GM18517 (cell line): ENCODE measurements around the gene ANP32B.

ENCODE experiments used
- ATAC-seq: cut with Tn5 transposase; IDR thresholded peaks from one replicate; pipeline ENCODE4 v1.9.1; 2021; ENCODE audit warnings: mild to moderate bottlenecking, moderate library complexity; ENCODE audit not compliant: unreplicated experiment

ANP32B gene

DNA sequence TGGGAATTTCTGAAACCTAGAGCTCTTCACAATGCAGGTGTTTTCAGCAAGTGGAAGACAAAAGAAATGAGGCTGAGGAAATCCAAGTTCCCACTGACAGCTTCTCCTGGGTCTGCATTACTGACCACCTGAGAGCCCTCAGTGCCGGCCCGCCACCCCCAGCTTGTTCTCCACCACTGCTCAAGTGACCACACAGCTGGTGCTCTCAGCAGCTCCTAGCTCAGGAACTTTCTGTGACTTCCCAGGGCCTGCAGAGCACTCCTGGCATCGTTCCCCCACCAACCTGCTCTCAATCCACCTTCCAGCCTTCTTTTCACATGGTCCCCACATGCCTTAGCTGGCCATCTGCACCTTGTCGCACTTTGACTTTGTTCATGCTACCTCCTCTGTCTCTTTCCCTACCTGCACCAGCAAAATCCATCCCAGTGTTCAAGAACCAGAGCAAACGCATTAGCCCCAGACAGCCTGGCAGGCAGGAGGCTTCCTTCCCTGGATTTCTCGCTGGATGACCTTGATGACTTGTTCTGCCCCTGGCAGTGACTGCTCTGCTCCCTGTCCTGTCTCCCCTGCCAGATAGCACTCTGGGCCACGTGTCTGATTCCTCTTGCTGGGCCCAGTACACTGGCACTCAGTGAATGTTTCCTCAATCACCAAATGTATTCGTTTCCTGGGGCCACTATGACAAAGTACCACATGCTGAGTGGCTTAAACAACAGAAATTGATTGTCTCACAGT is 38.3 kb downstream of the ANP32B start:
- no peak for ATAC-seq

DNA sequence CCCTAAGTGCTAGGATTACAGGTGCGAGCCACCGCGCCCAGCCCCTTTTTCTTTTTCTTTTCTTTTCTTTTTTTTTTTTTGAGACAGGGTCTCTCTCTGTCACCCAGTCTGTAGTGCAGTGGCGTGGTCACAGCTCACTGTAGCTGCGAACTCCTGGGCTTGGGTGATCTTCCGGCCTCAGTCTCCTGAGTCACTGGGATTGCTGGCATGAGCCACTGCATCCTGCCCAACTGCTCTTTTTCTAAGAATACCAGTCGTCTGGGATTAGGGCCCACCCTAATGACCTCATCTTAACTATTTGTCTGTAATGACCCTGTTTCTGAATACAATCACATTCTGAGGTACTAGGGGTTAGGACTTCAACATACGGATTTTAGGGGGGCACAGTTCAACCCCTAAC is 39.3 kb downstream of the ANP32B start:
- ATAC-seq, result no peak

DNA sequence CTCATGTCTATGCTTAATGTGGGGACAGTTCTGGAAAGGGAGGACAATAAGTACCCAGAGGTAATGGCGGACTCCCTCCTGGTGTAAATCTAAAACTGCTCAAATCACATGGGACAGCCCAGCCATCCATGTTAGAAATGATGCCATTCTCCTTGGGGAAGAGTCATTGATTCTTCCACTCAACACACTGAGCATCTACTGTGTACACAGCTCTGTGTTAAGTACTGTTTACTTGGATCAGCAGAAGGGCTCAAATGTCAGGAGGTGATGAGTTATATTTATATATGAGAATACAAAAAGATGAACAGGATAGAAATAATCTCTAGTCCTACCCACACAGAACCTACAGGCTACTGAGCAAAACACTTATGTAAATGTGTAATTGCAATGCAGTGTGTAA is 41.6 kb downstream of the ANP32B start:
- ATAC-seq, result no peak

DNA sequence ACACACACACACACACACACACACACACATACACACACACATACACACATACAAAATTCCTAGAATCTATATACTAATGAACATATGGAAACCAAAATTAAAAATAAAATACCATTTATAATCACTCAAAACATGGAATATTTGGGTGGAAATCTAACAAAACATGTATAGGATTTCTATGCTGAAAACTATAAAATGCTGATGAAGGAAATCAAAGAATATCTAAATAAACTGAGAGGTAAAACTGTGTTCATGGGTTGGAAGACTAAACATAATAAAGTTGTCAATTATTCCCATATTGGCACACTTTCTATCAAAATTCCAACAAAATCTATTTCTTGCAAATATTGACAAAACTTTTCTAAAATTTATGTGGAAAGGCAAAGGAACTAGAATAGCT is 48.0 kb downstream of the ANP32B start:
- no peak for ATAC-seq

DNA sequence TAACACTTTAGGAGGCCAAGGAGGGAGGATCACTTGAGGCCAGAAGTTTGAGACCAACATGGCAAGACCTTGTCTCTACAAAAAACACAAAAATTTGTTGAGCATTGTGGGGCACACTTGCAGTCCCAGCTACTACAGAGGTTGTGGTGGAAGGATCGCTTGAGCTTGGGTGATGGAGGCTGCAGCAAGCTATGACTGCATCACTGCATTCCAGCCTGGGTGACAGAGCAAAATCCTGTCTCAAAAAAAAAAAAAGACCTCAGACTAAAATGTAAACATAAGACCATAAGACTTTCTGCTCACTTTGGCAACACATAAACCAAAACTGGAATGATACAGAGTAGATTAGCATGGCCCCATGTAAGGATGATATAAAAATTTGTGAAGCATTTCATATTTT is 48.8 kb downstream of the ANP32B start:
- ATAC-seq, result no peak

DNA sequence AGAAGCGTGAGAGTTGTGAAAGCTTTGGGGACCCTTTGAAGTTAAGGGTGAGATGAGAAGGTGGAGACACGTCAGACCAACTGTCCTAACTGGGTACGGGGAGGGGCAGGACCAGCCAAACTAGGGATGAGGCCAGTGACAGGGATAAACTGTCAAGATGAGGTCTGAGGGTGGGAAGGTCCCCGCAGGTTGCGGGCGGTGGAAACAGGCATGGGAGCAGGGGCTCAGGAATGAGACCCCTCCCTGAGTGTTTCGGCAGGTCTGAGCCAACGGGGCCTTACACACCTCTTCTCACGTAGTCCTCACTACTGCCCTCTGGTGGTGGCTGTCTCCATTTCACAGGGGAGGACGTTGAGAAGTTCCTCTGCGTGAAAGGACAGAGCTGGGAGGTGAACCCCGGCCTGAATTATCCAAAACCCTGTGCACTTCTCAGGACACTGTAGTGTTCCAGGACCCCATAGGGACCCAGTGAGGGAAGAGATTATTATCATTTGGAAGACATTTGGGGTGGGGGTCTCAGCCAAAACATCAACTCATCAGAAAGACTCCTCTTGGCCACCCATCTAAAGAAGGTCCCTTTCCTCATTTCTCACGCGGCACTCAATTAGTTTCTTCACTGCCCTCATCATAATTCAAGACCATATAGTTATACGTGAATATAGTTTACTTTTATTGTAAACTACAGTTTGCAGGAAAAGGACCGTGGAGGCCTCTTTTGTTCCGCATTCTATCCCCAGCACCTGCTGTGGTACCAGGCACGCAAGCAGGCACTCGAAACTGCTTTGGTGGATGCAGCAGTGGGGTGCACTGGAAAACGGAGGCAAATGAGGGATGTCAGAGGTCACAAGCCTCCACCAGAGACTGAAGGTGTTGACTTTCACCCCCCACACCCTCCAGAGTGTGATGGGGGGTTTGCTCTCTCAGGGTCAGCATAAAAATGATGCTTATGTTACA is 51.7 kb downstream of the ANP32B start:
- ATAC-seq, result peak; percentile 60

DNA sequence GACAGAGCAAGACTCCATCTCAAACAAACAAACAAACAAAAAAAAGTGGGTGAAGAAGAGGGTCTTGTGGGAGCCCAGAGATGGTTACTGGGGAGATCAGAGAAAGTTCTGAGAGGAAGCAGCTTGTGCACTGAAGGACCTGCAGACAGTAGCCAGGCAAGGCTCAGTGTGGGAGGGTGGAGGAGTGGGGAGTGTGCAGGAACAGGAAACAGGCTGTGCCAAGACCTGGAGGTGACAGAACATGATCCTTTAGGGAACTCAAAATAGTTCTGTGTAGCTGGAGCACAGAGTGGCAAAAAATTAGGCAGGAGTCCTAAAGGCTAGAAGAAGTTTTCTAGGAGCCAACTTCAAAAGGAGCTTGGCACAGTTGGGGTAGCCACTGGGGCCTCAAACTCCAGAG is 54.2 kb downstream of the ANP32B start:
- ATAC-seq, result no peak

DNA sequence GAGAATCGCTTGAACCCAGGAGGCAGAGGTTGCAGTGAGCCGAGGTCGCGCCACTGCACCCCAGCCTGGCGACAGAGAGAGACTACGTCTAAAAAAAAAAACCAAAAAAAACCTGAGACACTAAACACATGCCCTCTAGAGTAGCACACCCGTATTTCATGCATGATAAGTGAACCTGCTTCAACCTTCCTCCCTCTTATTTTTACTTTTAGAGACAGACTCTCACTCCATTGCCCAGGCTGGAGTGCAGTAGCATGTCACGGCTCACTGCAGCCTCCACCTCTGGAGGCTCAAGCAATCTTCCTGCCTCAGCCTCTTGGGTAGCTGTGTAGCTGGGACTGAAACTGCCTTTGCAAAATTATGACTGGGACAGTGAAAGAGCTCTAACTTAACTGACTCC is 55.8 kb downstream of the ANP32B start:
- peak; percentile 65 for ATAC-seq

DNA sequence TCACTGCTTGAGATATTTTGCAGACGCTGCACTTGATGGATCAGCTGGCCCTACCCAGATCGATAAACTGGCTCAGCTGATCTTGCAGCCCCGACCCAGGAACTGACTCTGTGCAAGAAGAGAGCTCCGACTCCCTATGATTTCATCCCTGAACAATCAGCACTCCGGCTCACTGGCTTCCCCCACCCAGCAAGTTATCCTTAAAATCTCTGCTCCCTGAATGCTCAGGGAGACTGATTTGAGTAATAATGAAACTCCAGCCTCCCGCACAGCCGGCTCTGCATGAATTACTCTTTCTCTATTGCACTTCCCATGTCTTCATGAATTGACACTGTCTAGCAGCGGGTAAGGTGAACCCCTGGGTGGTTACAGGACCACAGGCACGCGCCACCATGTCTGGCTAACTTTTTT is 56.5 kb downstream of the ANP32B start:
- ATAC-seq, result no peak

DNA sequence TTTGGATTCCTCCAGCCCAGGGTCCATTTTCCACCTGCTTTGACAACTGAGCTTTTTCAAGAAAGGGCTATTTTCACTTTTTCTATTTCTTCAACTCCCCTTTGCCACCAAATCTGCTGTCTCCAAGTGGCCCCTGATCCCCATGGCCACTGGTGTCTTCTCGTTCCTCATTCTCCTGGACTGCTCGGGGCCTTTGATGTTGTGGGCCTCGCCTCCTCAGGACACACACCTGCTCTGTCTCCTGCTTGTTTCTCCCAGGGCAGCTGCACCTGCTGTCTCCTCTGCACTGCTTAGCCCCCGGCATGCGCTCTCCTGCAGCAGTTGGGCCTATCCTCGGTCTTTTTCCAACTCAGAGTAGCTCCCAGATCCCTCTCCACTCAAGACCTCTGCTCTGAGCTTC is 57.1 kb downstream of the ANP32B start:
- ATAC-seq, result no peak

DNA sequence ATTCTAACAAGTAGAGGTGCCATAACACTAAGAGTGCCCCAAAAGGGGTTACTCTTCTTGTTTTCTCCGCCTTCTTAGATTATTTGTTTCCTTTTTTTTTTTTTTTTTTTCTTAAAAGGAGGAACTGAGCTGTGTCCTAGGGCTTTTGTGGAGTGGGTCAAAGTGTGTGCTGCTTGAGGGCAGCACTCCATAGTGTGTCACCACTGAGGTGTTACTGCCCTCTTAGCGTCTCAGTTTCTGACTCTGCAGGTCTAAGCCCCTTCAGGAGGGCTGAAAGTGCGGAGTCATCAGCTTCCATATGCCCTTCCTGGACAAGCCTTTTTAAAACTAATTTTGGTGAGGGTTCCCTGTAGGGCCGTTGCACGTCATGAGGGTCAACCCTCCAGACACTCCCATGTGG is 60.8 kb downstream of the ANP32B start:
- ATAC-seq, result no peak

DNA sequence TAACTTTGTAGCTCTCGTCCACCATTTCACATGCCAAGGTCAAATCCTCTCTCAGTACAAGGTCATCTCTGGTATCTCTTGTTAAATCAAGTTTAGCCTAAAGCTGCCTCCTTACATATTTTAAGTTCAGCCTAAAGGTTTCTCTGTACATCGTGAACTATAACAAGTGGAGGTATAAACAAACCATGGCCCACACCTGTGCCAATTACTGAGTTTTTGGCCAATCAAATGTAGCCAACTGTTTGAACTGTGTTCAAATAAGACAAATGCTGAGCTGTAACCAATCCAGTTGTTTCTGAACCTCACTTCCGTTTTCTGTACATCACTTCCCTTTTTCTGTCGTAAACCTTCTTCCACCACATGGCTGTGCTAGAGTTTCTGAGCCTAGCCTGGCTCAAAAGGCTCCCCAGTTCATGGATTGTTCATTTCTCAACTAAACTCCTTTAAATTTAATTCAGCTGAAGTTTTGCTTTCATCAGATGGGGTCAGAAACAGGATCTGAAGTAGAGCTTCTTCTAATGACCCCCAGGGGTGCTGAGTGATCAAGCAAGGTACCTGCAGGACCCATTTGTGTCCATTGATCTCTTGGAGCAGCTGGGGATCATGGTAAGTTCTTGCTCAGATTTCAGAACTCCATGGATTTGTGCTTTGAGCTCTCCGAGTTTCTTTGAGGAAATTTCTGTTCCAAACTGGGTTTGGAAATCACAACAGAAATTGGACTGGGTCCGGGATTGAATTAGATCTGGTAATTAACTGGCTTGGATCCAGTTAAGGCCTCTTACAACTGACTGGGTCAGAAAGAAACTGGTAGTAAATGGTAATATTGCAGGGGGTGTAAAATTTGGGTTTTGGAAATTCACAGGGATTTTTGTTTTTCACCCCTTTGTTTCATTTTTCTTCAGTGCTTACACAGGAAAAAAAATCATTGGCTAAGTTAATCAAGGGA is 62.4 kb downstream of the ANP32B start:
- peak; percentile 90 for ATAC-seq

DNA sequence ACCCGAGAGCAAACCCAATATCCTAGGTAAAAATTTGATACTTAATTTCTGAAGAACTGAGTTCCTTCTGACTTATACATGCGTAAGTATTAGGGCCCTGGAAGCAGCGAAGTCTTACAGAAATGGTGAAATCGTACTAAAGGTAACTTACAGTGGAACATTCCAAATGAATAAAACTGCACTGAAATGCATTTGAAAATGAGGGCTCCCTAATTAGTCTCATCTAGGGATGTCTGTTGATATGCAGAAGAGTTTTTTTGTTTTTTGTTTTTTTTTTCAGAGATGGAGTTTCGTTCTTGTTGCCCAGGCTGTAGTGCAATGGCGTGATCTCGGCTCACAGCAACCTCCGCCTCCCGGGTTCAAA is 63.0 kb downstream of the ANP32B start:
- no peak for ATAC-seq

DNA sequence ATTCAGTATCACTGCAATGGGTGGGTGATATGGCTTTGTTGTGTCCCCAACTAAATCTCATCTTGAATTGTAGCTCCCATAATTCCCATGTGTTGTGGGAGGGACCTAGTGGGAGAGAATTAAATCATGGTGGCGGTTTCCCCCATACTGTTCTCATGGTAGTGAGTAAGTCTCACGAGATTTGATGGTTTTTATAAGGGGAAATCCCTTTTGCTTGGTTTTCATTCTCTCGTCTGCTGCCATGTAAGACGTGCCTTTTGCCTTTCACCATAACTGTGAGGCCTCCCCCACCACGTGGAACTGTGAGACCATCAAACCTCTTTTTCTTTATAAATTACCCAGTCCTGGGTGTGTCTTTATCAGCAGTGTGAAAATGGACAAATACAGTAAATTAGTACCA is 63.9 kb downstream of the ANP32B start:
- no peak for ATAC-seq

DNA sequence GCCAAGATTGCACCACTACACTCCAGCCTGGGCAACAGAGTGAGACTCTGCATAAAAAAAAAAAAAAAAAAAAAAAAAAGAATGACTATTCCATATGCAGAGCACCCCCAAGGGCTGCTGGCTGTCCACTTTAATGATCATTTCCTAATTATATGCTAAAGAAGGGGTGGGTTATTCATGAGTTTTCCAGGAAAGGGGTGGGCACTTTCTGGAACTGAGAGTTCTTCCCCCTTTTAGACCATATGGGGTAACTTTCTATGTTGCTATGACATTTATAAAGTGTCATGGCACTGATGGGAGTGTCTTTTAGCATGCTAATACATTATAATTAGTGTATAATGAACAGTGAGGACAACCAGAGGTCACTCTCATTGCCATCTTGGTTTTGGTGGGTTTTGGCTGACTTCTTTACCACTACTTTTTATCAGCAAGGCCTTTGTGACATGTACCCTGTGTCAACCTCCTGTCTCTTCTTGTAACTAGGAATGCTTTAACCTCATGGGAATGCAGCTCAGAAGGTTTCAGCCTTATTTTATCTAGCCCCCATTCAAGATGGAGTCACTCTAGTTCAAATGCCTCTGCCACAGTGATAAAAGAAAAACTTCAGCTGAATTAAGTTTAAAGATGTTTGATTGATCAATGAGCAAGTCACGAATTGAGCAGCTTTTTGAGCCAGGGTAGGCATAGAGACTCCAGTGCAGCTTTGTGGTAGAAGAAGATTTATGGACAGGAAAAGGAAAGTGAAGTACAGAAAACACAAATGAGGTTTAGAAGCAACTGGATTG is 66.3 kb downstream of the ANP32B start:
- ATAC-seq, result no peak

DNA sequence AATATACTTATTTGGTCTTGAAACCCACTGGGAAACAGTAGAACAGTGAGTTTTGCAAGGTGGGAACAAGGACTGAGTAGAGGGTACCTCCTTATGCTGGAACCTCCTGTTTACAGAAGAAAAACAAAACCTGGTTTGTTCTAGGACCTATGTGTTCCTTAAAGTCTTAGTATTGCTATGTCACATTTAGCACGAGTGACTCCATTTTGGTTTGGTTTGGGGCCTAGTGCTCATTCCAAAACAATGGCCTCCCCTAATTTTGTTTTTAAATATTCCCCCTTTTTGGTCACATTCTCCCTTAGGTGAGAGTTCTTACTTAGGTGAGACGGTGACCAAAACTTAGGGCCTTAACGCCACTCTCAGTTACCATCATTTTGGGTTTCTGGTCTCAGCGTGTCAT is 67.2 kb downstream of the ANP32B start:
- no peak for ATAC-seq

DNA sequence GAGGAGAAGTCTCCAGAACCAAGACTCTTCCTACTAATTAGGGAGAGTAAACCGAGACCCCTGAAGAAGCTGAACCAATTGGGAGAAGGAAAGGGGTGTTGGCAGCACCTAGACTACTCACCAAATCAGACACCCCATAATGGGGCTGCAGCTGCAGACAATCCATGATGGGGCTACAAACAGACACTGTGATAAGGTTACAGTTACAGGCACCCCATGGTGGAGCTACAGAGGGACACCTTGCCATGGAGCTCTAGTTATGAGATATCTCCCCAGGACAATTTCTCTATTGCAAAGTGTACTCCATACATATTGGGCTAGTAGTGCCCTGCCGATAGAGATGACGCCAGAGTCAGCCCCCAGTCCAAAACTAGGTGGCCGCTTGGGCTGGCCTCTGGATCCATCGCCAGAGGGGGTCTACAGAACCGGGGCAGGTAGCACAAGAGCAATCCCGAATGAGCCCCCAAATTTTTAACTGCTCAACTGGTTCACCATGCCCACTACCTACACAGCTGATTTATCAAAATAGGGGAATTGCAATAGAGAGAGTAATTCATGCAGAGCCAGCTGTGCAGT is 71.3 kb downstream of the ANP32B start:
- no peak for ATAC-seq

DNA sequence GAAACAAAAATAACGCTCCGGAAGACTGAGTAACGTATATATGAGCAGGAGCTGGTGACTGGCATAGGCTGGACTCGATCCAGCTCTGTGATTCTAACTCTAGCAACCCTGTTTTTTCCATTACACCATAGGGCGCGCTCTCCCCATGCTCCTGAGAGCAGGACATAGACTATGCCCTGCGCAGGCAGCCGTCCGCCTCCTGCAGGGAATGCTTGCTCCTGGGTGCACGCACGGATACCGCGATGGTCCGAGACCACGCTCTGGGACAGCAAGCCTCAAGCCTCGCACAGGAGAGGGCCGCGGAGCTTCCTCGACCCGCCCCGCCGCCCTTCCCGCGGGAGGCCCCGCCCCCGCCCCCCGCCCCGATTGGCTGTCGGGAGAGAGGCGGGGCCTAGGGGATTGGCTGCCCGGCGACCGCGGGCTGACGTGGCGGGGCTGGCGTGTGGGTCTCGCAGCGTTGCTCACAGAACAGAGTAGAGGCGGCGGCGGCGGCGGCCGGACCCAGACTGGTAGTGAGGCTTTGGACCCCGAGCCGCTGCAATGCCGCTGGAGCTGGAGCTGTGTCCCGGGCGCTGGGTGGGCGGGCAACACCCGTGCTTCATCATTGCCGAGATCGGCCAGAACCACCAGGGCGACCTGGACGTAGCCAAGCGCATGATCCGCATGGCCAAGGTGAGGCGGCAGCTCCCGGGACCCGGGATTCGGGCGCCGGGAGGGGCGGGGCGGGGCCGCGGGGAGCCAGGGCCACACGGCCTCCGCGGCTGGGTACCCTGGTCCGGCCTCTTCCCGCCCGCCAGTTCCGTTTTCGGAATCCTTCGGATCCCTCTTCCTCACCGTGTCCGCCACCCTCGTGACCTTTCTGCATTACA is 73.4 kb downstream of the ANP32B start, which contains the start of gene NANS:
Gene NANS (plus strand): TSS at position 464 of the 869 bp plus-strand sequence. CDS start 77 bp downstream, at position 541.
- ATAC-seq, result peak; percentile 88
